Stimulated activated CD8-positive, alpha-beta memory T cell treated with anti-CD3 and anti-CD28 coated beads, Interleukin-12 subunit alpha, Interleukin-12 subunit beta, amount 100 ng/mL, for 24 hours (primary cell): Measurements from ENCODE around the gene APOA4.

Experiments used
- DNase-seq: peaks from one replicate; pipeline ENCODE4 v3.0.0-alpha.2; 2020; ENCODE audit errors: extremely low read depth

The APOA4 gene

DNA sequence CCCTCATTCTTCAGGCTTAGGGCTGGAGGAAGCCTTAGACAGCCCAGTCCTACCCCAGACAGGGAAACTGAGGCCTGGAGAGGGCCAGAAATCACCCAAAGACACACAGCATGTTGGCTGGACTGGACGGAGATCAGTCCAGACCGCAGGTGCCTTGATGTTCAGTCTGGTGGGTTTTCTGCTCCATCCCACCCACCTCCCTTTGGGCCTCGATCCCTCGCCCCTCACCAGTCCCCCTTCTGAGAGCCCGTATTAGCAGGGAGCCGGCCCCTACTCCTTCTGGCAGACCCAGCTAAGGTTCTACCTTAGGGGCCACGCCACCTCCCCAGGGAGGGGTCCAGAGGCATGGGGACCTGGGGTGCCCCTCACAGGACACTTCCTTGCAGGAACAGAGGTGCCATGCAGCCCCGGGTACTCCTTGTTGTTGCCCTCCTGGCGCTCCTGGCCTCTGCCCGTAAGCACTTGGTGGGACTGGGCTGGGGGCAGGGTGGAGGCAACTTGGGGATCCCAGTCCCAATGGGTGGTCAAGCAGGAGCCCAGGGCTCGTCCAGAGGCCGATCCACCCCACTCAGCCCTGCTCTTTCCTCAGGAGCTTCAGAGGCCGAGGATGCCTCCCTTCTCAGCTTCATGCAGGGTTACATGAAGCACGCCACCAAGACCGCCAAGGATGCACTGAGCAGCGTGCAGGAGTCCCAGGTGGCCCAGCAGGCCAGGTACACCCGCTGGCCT is 7.2 kb upstream of the APOA4 start:
- DNase-seq = no peak

- no peak for DNase-seq
Observed at GRCh38 chr11:116829525-116830183, 6.5 kb upstream of the APOA4 start, which contains the start of gene APOC3. Gene APOC3, plus strand, starts transcription at chr11:116829907. Its CDS starts 676 bp downstream, at chr11:116830583.

DNA sequence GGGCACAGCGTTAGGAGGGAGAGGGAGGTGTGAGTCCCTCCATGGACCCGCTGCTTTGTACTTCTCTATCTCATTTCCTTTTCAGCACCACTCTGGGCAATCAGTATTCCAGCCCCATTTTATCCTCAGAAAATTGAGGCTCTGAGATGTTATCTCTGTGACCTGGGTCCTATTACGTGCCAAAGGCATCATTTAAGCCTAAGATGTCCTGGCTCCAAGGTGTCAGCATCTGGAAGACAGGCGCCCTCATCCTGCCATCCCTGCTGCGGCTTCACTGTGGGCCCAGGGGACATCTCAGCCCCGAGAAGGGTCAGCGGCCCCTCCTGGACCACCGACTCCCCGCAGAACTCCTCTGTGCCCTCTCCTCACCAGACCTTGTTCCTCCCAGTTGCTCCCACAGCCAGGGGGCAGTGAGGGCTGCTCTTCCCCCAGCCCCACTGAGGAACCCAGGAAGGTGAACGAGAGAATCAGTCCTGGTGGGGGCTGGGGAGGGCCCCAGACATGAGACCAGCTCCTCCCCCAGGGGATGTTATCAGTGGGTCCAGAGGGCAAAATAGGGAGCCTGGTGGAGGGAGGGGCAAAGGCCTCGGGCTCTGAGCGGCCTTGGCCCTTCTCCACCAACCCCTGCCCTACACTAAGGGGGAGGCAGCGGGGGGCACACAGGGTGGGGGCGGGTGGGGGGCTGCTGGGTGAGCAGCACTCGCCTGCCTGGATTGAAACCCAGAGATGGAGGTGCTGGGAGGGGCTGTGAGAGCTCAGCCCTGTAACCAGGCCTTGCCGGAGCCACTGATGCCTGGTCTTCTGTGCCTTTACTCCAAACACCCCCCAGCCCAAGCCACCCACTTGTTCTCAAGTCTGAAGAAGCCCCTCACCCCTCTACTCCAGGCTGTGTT is 5.8 kb upstream of the APOA4 start:
- DNase-seq = no peak

DNA sequence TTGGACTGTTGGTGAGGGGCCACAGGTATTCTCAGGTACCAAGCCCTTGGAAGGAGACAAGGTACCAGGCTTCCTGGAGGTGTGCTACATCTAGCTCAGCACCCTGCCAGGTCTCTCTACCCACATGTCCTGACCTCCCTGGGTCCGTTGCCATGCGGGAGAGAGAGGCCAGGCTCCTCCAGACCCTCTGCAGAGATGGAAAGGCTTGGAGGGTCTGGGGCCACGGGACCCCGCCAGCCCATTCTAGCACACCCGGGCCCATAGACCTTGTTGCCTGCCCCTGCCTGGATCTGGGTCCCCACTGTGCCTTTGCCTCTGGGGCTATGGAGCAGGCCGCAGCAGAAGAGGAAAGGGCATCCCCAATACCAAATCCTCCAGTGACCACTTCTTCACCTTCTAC is 4.4 kb upstream of the APOA4 start:
- DNase-seq = no peak

GRCh38 chr11:116826751-116827431 is 3.8 kb upstream of the APOA4 start:
- DNase-seq = no peak

GRCh38 chr11:116825854-116826750 is 3.0 kb upstream of the APOA4 start:
- no peak for DNase-seq

- DNase-seq = no peak
Observed at GRCh38 chr11:116825434-116825833, 2.3 kb upstream of the APOA4 start.

- DNase-seq = no peak
Observed at GRCh38 chr11:116822575-116822974, 529 bp downstream of the APOA4 start.

DNA sequence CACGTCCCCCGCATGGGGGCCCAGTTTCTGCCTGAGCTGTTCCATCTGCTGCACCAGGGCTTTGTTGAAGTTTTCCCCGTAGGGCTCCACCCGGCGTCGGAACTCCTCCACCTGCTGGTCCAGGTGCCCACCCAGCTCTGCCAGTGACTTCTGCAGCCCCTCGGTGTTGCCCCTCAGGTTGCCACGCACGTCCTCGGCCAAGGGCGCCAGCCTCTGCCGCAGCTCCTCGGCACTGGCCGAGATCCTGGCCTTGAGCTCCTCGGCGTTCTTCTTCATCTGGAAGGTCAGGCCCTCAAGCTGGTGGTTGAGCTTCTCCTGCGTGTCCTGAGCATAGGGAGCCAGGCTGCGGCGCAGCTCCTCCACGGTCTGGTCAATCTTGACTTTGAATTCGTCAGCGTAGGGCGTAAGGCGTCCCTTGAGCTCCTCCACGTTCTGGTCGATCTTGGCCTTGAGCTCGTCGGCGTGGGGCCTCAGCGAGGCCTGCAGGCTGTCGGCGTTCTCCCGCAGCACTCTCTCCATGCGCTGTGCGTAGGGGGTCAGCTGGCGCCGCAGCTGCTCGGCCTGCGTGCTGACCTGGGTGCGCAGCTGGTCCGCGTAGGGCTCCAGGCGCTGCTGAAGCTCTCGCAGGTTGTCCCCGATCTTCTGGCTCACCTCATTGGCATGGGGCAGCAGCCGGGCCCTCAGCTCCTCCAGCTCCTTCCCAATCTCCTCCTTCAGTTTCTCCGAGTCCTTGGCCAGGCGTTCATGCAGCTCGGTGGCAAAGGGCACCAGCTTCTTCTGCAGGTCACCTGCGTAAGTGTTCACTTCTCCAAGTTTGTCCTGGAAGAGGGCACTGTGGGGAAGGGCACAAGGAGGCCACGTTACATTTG is 1.8 kb downstream of the APOA4 start:
- DNase-seq = no peak

DNA sequence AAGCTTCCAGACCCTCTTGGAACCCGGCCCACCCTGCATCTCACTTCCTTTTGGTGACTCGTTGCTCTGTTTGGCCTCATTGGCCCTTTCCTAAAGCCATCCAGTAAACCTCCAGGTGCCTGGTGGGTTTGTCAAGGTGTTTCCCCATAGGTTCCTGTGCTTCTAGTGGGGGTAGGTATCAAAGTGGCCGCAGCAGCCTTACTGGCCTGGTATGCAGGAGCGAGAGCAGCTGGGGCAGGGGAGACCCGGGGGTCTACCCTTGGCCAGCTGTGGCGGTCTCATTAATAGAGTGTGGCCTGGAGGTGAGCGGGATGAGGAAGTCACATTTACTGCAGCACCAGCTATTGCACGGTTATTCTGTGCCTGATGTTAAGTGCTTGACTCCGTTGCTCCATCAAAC is 4.1 kb downstream of the APOA4 start:
- no peak for DNase-seq

GRCh38 chr11:116814502-116814901 is 8.6 kb downstream of the APOA4 start:
- DNase-seq = no peak

DNA sequence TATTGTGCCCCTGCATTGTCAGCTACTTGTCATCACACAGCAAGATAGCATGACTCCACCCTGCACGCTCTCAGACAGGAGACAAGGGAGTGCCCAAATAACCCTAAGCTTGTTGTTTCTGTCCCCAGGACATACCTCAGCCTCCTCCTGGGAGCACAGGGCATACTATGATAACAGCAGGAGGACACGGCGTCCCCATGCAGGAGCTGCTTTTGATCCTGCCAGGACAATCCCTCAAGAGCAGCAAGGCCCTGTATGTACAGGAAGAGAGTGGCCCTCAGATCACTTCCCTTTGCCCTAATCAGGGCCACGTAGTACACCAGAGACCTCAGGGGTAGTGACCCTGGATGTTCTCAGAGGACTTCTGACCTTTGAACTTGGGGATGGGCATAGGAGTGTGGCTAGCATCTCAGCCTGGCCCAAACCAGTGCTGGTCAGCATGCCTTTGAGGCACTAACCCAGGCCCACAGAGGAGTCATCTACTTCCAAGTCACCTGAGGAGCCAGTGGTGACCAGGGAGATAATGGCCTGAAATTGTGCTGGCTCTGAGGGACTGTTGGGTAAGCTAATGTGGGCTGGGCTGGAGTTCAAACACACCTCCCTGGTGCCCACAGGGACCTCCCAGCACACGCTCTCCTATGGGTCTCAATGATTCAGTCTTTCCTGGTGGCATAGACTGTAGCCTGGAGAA is 9.2 kb downstream of the APOA4 start:
- no peak for DNase-seq

- DNase-seq = no peak
Observed at GRCh38 chr11:116813170-116813569, 9.9 kb downstream of the APOA4 start.

GRCh38 chr11:116812109-116812508 is 11.0 kb downstream of the APOA4 start:
- DNase-seq = no peak

GRCh38 chr11:116811194-116811593 is 11.9 kb downstream of the APOA4 start:
- no peak for DNase-seq

GRCh38 chr11:116808262-116809175 is 14.6 kb downstream of the APOA4 start:
- no peak for DNase-seq

- DNase-seq = no peak
Observed at GRCh38 chr11:116807601-116808261, 15.4 kb downstream of the APOA4 start.

GRCh38 chr11:116804001-116804400 is 19.1 kb downstream of the APOA4 start:
- no peak for DNase-seq
